ENCODE results near the gene ARAP1. TPM values are rescaled to one million over a fixed set of nuclear protein-coding genes. Genes with fewer than 3 reads are reported as not detected.
A peak's percentile ranks its signal among the peaks of the same experiment; 100 is the strongest.

ARAP1 gene
- total RNA-seq, 4 donors from 2014 or later = 18.3 to 52.0 (median 26.0) TPM

DNA sequence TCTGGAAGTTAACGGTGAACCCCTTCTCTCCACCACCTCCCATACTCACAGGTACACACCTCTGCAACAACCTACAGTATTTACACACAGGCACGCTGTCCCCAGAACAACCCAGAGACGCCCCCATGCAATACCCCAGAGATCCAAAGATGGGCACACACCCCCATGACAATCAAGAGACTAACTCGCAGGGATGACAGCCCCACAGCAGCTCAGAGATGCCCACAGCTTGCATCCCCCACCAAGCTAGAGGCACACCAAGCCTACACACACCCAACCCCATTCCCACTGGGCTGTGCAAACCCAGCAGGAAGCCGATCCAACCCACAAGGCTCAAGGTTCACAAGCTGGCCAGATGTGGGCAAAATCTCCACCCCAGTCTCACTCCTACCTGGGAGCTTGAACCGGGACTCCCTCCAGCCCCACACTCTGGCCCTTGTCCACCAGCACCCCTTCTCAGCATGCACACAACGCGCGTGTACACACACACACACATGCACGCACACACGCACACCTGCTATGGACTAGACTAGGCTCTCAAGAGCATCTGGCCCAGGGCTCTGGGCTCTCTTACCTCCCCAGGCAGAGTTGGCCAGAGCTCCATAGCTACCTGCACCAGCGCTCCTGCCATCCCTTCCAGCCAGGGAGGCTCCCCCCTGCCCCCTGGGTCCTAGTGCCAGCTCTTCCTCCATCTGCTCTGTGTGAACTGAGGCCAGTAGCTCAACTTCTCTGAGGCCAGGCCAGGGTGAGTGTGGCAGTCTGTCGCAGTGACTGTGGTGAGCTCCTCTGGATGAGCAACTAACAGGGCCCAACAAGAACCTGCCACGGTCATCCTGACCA is 30.1 kb upstream of the ARAP1 start:
- no peak for DNase-seq
- Histone ChIP-seq H3K9me3 (no peaks in the 10 kb centered on the region), H3K4me3 (peak overlapping the region; percentile 53 to 77 (median 61)), H3K4me1 (peaks cover 14 to 18% of the 10 kb centered on the region in 2 donors), H3K27ac (peak overlapping the region in 2 of 4 donors; percentile 46 to 63), H3K27me3 (no peaks in the 10 kb centered on the region), H3K36me3 (no peaks in the 10 kb centered on the region)
- intact Hi-C loops (cut with DNase I; ENCODE audit: low total_unique reads) = no loop called here
- ATAC-seq = peak in 1 of 2 donors; percentile 22
- in situ Hi-C loops (cut with MboI; ENCODE audit: low sequenced_read_pairs in 4 of 4) = loop anchor here in 2 of 4 donors (5.0 to 10.0 kb wide), 2 partner anchors 55 to 58 kb away; no protein-coding TSS in a partner anchor
- TF ChIP-seq POLR2A (IDR thresholded peaks at IDR 0.05) = no peak
- TF ChIP-seq, protein P1, sequence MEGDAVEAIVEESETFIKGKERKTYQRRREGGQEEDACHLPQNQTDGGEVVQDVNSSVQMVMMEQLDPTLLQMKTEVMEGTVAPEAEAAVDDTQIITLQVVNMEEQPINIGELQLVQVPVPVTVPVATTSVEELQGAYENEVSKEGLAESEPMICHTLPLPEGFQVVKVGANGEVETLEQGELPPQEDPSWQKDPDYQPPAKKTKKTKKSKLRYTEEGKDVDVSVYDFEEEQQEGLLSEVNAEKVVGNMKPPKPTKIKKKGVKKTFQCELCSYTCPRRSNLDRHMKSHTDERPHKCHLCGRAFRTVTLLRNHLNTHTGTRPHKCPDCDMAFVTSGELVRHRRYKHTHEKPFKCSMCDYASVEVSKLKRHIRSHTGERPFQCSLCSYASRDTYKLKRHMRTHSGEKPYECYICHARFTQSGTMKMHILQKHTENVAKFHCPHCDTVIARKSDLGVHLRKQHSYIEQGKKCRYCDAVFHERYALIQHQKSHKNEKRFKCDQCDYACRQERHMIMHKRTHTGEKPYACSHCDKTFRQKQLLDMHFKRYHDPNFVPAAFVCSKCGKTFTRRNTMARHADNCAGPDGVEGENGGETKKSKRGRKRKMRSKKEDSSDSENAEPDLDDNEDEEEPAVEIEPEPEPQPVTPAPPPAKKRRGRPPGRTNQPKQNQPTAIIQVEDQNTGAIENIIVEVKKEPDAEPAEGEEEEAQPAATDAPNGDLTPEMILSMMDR (IDR thresholded peaks at IDR 0.05 in 4 of 5, conservative IDR thresholded peaks at IDR 0.05 in 1 of 5) = no peak

DNA sequence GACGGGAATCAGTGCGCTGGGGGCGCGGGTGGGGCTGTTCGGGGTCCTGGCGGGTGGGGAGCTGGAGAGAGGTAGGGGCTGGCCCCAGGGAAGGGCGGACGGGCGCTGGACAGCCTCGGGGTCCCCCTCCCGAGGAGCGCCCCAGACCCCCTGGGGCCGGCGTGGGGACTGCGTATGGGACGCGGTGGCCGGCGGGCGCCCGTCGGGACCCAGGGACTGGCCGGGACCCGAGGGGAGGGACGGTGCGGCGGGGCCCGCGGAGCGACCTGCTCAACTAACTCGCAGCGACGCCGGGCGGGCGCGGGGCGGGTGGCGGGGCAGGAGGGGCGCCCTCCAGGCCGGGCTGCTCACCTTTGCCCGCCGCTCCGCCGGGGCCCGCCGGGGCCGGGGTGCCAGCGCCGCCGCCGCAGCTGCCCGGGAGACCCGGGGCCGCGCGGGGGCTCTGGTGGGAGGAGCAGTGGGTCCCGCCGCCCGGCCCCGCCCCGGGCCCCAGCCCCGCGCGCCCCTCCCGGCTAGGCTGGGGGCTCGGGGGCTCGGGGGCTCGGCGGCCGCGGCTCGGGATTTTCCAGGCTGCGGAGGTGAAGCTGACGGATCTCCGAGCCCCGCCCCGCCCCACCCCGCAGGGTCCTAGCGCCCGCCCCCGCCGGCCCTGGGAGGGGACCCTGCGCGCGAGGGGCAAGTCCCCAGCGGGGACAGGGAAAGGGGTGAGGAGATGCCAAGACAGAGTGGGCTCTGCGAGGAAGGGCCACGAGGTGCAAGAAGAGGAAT is 29.3 kb upstream of the ARAP1 start:
- intact Hi-C loops (cut with DNase I; ENCODE audit: low total_unique reads) = no loop called here
- no peaks in the 10 kb centered on the region for H3K27me3 ChIP-seq
- DNase-seq (no peak), ATAC-seq (peak; percentile 59 to 63)
- TF ChIP-seq, protein P1 (IDR thresholded peaks at IDR 0.05 in 4 of 5, conservative IDR thresholded peaks at IDR 0.05 in 1 of 5) = no peak
- no peak for TF ChIP-seq POLR2A (IDR thresholded peaks at IDR 0.05)
- peak overlapping the region in 3 of 4 donors; percentile 48 to 63 (median 52) for H3K27ac ChIP-seq
- no peaks in the 10 kb centered on the region for H3K36me3 ChIP-seq
- no peaks in the 10 kb centered on the region for H3K9me3 ChIP-seq
- peaks cover 19 to 25% of the 10 kb centered on the region in 2 donors for H3K4me1 ChIP-seq
- peak overlapping the region; percentile 69 to 92 (median 78) for H3K4me3 ChIP-seq
- in situ Hi-C loops (cut with MboI; ENCODE audit: low sequenced_read_pairs in 4 of 4) = loop anchor here in 2 of 4 donors (5.0 to 10.0 kb wide), 2 partner anchors 54 to 57 kb away; no protein-coding TSS in a partner anchor

DNA sequence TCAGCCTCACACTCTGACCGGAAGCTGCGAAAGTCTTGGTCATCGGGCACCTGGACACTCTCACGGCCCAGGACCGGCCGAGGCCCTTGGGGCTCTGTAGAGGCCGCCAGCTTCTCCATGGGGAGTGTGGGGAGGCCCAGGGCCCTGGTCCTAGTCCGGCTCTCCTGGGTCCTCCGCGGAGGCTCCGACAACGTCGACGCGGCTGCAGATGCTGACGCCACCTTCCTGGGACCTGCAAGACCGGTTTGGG is 28.8 kb upstream of the ARAP1 start:
- Histone ChIP-seq H3K4me1 (peaks cover 19 to 25% of the 10 kb centered on the region in 2 donors), H3K27ac (peak overlapping the region in 3 of 4 donors; percentile 48 to 63 (median 52)), H3K27me3 (no peaks in the 10 kb centered on the region), H3K4me3 (peak overlapping the region; percentile 69 to 92 (median 78)), H3K9me3 (no peaks in the 10 kb centered on the region), H3K36me3 (no peaks in the 10 kb centered on the region)
- intact Hi-C loops (cut with DNase I; ENCODE audit: low total_unique reads) (no loop called here), in situ Hi-C loops (cut with MboI; ENCODE audit: low sequenced_read_pairs in 4 of 4) (loop anchor here in 2 of 4 donors (5.0 to 10.0 kb wide), 2 partner anchors 54 to 56 kb away; no protein-coding TSS in a partner anchor)
- DNase-seq (no peak), ATAC-seq (peak; percentile 3 to 35)
- TF ChIP-seq POLR2A (IDR thresholded peaks at IDR 0.05) = no peak
- TF ChIP-seq, protein P1 (IDR thresholded peaks at IDR 0.05 in 4 of 5, conservative IDR thresholded peaks at IDR 0.05 in 1 of 5) = no peak

DNA sequence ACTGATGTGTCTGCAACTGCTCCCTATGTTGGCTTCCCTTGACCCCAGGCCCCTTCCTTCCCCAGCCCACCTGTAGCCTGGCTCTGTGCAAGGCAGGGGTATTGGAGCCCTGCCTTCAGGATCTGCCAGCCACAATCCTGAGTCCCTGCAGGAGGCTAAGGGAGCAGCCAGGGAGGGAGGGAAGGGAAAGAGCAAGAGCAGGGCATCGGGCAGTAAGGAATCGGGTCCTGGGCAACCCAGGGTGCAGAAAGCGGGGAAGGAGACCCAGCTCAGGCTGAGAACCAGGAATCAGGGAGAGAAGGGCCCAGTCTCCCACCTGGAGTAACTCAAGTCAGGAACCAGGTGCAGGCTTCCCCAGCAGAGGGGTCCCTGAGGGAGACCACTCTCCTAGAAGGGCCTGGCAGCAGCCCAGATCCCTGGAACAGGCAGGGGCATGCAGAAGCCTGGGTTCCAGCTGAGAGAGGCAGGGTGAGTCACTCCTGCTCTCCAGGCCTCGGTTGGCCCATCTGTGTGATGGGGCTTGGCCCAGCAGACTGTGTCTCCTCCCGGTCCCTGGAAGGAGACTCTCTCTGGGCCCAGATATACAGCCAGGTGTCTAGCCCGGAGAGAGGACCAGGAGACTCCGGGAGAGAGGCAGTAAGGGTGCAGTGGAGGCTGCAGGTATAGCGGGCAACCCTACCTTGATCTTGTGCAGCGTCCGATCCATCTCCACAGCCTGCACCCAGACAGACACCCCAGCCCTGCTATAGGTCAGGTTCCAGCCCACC is 28.3 kb upstream of the ARAP1 start:
- Histone ChIP-seq H3K4me3 (peak overlapping the region; percentile 69 to 92 (median 78)), H3K36me3 (no peaks in the 10 kb centered on the region), H3K27me3 (no peaks in the 10 kb centered on the region), H3K4me1 (peaks cover 19 to 25% of the 10 kb centered on the region in 2 donors), H3K27ac (peak overlapping the region in 2 of 4 donors; percentile 48 to 63), H3K9me3 (no peaks in the 10 kb centered on the region)
- intact Hi-C loops (cut with DNase I; ENCODE audit: low total_unique reads) = no loop called here
- TF ChIP-seq, protein P1 (IDR thresholded peaks at IDR 0.05 in 4 of 5, conservative IDR thresholded peaks at IDR 0.05 in 1 of 5) = no peak
- TF ChIP-seq POLR2A (IDR thresholded peaks at IDR 0.05) = no peak
- ATAC-seq (peak in 1 of 2 donors; percentile 9), DNase-seq (no peak)
- in situ Hi-C loops (cut with MboI; ENCODE audit: low sequenced_read_pairs in 4 of 4) = loop anchor here in 2 of 4 donors (5.0 to 10.0 kb wide), 2 partner anchors 53 to 56 kb away; no protein-coding TSS in a partner anchor

All from gastrocnemius medialis (tissue), 4 donors.